ENCODE results near the gene TMEM8B. TPM values are rescaled to one million over a fixed set of nuclear protein-coding genes. Genes with fewer than 3 reads are reported as not detected.

Gene TMEM8B
- polyA plus RNA-seq, 1 donor from 2014 or later, result 12.7 TPM

DNA sequence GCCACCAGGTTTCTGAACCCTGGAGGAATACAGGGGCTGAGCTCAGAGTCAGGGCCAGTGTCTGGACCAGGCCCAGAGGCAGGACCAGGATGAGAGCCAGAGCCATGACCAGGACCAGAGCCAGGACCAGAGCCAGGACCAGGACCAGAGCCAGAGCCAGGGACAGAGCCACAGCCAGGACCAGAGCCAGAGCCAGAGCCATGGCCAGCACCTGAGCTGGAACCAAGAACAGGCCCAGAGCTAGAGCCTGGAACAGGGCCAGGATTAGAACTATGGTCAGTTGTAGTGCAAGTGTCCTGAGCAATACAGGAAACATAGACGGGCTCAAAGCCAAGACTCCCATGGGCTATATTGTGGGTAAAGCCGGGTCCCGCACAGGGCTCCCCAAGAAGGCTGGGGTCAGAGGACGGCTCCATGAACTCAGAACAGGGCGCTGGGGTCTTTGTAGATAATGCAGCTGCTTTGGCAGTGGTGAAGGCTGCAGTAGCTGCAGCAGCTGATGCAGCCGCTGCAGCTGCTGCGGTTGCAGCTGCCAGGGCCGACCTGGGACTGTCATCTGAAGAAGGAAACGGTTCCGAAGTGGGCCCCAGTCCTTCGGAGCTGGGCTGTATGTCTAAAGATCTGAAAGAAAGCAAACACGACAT lies 17.5 kb upstream of the TMEM8B start:
- peak overlapping the region; percentile 40 for H3K27ac ChIP-seq (ENCODE audit: low read length)
- H3K4me3 ChIP-seq (ENCODE audit: low read length), result peak overlapping the region; percentile 68
- H2AFZ ChIP-seq (ENCODE audit: low read depth, low read length), result peak overlapping the region; percentile 78
- H3K79me2 ChIP-seq (replicated peaks; ENCODE audit: insufficient read depth, low read length), result peaks cover 1% of the 10 kb centered on the region
- no peaks in the 10 kb centered on the region for H4K20me1 ChIP-seq (ENCODE audit: insufficient read depth)
- H3K27me3 ChIP-seq (ENCODE audit: insufficient read depth, low read depth, low read length), result no peaks in the 10 kb centered on the region
- no peaks in the 10 kb centered on the region for H3K9me3 ChIP-seq (ENCODE audit: low read length)
- no peaks in the 10 kb centered on the region for H3K9me2 ChIP-seq (ENCODE audit: insufficient read depth, low read length)
- H3F3A ChIP-seq (ENCODE audit: insufficient read depth, low read length, poor library complexity, severe bottlenecking), result peaks cover 5% of the 10 kb centered on the region
- peak overlapping the region; percentile 83 for H3K4me2 ChIP-seq (ENCODE audit: low read length)
- TF ChIP-seq SMC3 (conservative IDR thresholded peaks at IDR 0.05; ENCODE audit: poor library complexity) (no peak), EZH2 (IDR thresholded peaks at IDR 0.05; ENCODE audit: borderline replicate concordance, insufficient read depth, low read length, poor library complexity, severe bottlenecking) (no peak), TAF1 (IDR thresholded peaks at IDR 0.05; ENCODE audit: low read depth) (no peak), RAD21 (conservative IDR thresholded peaks at IDR 0.05) (no peak), POLR2AphosphoS5 (IDR thresholded peaks at IDR 0.05) (no peak), EP300 (conservative IDR thresholded peaks at IDR 0.05; ENCODE audit: poor library complexity, severe bottlenecking) (no peak)
- TF ChIP-seq, protein P1, sequence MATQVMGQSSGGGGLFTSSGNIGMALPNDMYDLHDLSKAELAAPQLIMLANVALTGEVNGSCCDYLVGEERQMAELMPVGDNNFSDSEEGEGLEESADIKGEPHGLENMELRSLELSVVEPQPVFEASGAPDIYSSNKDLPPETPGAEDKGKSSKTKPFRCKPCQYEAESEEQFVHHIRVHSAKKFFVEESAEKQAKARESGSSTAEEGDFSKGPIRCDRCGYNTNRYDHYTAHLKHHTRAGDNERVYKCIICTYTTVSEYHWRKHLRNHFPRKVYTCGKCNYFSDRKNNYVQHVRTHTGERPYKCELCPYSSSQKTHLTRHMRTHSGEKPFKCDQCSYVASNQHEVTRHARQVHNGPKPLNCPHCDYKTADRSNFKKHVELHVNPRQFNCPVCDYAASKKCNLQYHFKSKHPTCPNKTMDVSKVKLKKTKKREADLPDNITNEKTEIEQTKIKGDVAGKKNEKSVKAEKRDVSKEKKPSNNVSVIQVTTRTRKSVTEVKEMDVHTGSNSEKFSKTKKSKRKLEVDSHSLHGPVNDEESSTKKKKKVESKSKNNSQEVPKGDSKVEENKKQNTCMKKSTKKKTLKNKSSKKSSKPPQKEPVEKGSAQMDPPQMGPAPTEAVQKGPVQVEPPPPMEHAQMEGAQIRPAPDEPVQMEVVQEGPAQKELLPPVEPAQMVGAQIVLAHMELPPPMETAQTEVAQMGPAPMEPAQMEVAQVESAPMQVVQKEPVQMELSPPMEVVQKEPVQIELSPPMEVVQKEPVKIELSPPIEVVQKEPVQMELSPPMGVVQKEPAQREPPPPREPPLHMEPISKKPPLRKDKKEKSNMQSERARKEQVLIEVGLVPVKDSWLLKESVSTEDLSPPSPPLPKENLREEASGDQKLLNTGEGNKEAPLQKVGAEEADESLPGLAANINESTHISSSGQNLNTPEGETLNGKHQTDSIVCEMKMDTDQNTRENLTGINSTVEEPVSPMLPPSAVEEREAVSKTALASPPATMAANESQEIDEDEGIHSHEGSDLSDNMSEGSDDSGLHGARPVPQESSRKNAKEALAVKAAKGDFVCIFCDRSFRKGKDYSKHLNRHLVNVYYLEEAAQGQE (IDR thresholded peaks at IDR 0.05; ENCODE audit: borderline replicate concordance), result no peak
- no peaks in the 10 kb centered on the region for H3K36me3 ChIP-seq (ENCODE audit: insufficient read depth, low read length)
- peak overlapping the region; percentile 54 for H3K9ac ChIP-seq (ENCODE audit: low read length)

GRCh38 chr9:35812025-35812602 lies 16.9 kb upstream of the TMEM8B start, which contains the start of gene SPAG8:
TSS of gene SPAG8 (minus strand) at chr9:35812262. CDS start at chr9:35812147, 115 bp downstream.
- H3K36me3 ChIP-seq (ENCODE audit: insufficient read depth, low read length), result no peaks in the 10 kb centered on the region
- H4K20me1 ChIP-seq (ENCODE audit: insufficient read depth), result no peaks in the 10 kb centered on the region
- H3K9me3 ChIP-seq (ENCODE audit: low read length), result no peaks in the 10 kb centered on the region
- H2AFZ ChIP-seq (ENCODE audit: low read depth, low read length), result peak within 1 kb of the TSS; percentile 78
- no peaks in the 10 kb centered on the region for H3K9me2 ChIP-seq (ENCODE audit: insufficient read depth, low read length)
- H3K27me3 ChIP-seq (ENCODE audit: insufficient read depth, low read depth, low read length), result no peaks in the 10 kb centered on the region
- peak within 1 kb of the TSS; percentile 63 for H3K27ac ChIP-seq (ENCODE audit: low read length)
- peak within 1 kb of the TSS; percentile 54 for H3K9ac ChIP-seq (ENCODE audit: low read length)
- TF ChIP-seq TAF1 (IDR thresholded peaks at IDR 0.05; ENCODE audit: low read depth), result peak; percentile 50
- TF ChIP-seq EP300 (conservative IDR thresholded peaks at IDR 0.05; ENCODE audit: poor library complexity, severe bottlenecking), result peak; percentile 28
- peak; percentile 65 for TF ChIP-seq POLR2AphosphoS5 (IDR thresholded peaks at IDR 0.05)
- TF ChIP-seq, protein P1 (IDR thresholded peaks at IDR 0.05; ENCODE audit: borderline replicate concordance), result peak; percentile 50
- TF ChIP-seq, protein P2, sequence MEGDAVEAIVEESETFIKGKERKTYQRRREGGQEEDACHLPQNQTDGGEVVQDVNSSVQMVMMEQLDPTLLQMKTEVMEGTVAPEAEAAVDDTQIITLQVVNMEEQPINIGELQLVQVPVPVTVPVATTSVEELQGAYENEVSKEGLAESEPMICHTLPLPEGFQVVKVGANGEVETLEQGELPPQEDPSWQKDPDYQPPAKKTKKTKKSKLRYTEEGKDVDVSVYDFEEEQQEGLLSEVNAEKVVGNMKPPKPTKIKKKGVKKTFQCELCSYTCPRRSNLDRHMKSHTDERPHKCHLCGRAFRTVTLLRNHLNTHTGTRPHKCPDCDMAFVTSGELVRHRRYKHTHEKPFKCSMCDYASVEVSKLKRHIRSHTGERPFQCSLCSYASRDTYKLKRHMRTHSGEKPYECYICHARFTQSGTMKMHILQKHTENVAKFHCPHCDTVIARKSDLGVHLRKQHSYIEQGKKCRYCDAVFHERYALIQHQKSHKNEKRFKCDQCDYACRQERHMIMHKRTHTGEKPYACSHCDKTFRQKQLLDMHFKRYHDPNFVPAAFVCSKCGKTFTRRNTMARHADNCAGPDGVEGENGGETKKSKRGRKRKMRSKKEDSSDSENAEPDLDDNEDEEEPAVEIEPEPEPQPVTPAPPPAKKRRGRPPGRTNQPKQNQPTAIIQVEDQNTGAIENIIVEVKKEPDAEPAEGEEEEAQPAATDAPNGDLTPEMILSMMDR (IDR thresholded peaks at IDR 0.05; ENCODE audit: poor library complexity, severe bottlenecking), result no peak
- TF ChIP-seq SMC3 (conservative IDR thresholded peaks at IDR 0.05; ENCODE audit: poor library complexity), result peak; percentile 35
- TF ChIP-seq RAD21 (conservative IDR thresholded peaks at IDR 0.05), result no peak
- peak; percentile 81 for TF ChIP-seq MXI1 (conservative IDR thresholded peaks at IDR 0.05; ENCODE audit: poor library complexity, severe bottlenecking)
- H3K4me2 ChIP-seq (ENCODE audit: low read length), result peak within 1 kb of the TSS; percentile 83
- H3K79me2 ChIP-seq (replicated peaks; ENCODE audit: insufficient read depth, low read length), result peaks cover 4% of the 10 kb centered on the region
- H3K4me3 ChIP-seq (ENCODE audit: low read length), result peak within 1 kb of the TSS; percentile 68
- peaks cover 5% of the 10 kb centered on the region for H3F3A ChIP-seq (ENCODE audit: insufficient read depth, low read length, poor library complexity, severe bottlenecking)
